HG02973 (cell line): ENCODE data around the gene MVD.

Experiments used
- ATAC-seq: cut with Tn5 transposase; IDR thresholded peaks from one replicate; pipeline ENCODE4 v1.9.1; 2021; ENCODE audit warnings: moderate library complexity; ENCODE audit not compliant: unreplicated experiment

The MVD gene

DNA sequence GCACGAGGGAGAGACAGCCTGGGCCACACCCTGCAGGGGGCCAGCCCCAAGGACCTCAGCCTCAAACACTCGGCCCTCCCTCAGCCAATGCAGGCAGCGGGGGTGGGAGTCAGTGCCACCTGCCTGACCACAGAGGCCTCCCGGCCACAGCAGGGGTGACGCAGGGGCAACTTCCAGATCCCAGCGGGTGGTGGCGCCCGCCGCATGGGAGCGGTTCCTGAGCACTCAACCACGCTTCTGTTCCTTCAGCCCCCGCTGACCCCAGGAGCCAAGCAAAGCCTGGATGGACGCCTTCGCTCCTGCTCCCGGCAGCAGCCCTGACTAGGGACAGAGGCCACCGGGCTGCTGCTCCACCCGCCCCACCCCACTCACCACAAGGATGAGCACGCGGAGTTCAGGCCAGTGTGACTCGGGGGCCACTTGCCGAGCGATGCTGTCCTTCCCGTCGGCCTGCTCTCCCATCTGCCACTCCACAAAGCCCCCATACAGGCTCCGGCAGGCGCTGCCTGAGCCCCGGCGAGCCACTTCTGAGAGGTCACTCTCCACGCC, 7.1 kb downstream of the MVD start:
- no peak for ATAC-seq

DNA sequence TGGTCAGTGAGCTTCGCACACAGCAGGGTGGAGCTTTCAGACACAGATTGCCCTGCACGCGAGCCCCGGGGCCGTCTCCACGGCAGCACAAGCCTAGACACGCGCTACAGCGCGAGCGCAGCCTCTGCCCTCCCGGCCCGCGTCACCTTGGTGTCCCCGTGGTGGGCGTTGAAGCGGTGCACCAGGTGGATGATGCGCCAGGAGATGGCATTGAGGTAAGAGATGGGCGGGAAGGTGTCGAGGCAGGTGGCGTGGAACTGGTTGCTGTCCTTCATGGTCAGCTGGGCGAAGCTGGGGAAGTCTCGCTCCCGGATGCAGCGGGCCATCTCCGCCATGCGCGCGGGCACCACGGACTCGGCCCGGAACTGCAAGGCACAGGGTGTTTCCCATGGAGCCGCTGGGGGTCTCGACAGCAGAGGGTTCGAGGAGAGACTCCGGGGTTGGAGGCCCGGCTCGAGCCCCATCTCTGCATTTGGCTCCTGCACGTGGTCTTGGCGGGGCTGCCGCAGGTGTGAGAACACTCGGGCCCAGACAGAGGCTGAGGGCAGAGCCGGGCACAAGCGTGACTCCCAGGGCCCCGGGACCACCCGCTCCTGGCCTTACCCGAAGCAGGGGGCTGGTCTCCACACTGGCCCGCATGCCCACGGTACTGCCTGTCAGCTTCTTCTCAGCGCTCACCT, 7.7 kb downstream of the MVD start:
- ATAC-seq = no peak

DNA sequence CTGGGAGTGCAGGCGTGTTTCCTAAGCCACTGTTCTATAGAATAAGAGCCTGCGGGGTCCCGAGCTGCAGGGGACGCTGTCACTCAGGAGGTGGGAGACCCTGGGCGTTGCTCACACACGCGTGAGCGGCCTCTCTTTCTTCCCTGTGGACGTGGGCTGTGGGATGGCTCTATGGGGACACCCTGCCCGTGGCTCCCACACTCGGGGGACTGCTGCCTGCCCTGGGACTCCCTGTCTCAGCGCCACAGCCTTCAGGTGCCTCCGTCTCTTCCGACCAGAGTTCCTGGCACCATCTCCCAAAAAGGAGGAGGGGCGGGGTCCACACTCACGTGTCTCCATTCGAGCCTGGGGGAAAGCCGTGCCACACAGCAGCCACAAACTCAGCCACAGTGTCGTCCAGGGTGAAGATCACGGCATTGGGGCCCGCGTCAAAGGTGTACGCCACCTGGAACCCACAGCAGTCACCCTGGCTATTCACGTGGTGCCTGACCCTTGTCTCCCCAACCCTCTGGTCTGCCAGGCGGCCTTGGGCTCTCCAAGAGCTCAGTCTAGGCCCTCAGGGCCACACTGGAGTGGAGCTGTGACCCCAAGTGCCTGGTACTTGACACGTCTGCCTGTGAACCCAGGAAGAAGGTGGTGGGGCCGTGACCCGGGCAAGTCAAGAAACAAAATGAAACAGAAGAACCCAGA, 8.4 kb downstream of the MVD start:
- ATAC-seq = no peak

DNA sequence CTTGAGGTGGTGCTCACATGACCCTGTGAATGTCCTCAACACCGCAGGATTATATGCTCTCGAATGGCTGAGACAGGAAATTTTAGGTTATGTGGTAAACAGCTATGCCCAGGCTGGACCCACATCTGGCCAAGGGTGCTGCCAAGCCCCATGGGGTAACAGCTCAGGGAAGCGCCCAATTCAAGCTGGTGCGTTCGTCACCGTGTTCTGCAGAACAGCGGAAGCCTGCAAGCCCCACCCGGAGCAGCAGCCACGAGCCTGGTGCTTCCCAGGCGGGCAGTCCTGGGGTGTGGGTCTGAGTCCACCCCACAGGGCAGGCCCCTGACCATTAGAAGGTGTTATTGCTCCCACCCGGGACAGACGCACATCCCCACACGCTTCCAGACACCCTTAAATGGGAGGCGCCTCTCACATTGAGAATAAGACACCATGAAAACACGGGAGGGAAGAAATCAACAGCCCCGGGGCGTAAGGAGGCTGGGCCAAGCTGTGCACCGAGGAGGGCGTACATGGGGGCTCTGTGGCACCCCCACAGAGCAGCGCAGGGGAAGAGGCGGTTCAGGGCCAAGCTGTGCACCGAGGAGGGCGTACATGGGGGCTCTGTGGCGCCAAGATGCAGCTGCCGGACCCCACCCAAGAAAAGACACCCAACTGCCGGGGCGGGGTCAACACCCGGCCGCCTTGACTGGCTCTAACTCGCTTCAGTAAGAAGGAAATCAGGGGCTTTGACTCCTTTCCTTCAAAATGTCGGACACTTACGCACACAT, 9.1 kb downstream of the MVD start:
- ATAC-seq = no peak

DNA sequence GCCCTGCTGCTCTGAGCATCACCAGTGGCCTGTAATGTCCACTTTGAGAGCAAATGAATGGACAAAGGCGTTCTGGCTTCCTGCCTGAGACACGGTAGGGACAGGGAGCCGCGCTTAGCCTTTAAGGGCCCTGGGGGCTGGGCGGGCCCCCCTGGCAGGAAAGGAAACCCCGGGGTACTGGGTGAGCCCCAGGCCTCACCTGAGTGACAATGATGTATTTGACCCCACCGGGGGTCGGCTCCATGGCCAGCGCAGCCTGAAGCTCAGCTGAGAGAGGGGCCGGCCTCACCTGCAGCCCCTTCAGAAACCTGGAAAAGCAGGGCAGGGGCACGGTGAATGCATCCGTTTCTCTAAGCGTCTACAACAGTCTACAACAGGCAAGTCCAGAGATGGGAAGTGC, 9.8 kb downstream of the MVD start:
- ATAC-seq = no peak

DNA sequence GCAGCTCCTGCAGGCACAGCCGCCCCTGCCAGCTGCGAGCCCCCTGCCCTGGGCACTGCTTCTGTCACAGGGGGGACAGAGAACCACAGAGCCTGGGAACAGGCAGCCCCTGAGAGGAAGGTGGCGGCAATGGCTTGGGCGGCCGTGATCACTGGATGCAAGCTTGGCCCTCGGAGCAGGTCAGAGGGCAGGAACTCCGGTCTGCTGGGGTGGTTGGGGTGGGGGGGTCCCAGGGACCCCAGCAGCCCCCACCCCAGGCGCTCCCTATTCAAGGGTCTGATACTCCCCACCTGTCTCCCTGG, 10.2 kb downstream of the MVD start:
- ATAC-seq = no peak

DNA sequence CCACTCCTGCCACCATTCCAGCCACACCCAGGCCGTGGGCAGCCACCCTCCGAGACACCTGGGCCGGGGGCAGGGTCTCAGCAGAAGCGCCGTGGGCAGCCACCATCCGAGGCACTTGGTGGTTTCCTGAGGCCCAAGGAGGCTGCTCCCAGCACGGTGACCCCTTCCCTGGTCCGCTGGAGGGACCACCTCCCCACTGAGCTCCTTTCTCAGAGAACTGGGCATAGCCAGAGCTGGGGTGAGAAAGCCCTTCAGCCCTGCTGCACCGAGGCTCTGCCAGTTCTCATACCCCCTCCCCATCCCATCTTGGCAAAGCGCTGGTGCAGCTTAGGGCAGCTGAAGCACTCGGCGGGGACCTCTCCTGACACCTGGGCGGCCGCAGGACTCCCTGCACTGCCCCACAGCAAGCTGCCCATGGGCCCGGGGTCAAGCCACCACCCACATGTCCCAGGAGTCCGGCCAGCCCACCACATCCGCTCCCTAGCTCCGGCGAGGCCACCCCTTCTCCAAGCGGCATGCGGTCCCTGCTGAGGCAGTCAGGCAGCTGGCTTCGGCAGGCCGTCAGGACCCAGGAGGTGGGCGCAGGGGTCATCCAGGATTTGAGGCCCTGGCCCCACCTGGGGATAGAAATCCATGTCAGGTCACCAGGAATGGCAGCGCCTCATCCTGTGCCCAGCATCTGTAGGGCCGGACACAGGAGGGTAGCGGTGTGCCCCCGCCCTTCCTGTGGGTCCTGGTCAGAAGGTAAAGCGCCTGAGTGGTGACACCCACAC, 10.7 kb downstream of the MVD start:
- ATAC-seq = no peak

DNA sequence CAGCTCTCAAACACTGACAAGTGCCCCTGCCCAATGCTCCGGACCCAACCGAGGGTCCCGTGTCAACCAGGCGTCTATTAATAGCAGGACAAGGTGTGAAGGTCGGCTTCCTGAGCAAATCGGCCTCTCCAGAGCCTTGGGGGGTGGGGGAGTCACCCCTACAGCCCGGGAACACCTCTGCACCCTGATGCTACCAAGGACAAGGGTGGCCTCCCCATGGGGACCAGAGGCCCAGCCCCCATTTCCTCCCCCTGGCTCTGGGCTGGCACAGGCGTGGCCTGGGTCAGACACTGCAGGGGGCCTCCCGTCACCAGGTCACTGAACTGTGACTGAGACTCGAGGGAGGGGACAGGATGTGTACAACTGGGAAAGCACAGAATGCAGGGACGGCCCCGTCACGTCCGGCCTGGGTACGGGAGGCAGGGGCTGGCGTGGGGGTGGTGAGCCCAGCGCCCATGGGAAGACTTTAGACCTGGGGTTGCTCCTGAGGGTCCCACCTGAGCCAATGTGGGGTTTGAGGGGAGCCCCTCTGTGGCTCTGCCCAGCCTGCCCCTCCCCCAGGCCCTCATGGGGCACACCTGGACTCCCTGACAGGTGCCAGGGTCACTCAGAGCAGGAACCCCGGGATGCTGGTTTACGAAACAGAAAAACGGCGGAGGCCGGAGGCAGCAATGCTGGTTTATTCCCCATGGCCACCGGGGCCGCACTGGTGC, 11.5 kb downstream of the MVD start:
- ATAC-seq = peak; percentile 70

DNA sequence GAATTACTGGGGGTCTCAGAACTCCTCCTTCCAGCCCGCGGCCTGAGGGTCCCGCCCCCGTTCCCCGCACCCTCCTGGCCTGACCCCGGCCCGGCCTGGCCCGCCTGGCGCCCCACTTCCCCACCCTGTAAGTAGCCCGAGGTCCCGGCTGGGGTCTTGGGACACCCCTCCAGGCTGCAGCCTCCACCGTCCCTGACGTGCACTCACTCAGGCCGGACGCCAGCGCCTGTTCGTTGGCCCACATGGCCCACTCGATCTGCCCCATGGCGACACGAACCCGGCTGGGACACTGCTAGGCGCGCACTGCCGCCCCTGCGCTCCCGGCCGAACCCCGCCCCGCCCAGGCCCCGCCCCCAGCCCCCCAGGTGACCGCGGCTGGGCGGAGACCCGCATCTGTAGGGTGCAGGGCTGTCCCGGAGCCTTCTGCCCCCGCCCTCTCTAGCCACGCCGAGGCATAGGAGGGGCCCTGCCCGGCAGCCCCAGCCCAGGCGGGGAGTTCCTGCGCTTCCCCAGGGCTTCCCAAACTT, 12.1 kb downstream of the MVD start, which contains the start of gene CYBA:
TSS of gene CYBA (minus strand) at position 305 of the 527 bp plus-strand sequence. CDS start at position 265, 40 bp downstream.
- peak; percentile 63 for ATAC-seq

DNA sequence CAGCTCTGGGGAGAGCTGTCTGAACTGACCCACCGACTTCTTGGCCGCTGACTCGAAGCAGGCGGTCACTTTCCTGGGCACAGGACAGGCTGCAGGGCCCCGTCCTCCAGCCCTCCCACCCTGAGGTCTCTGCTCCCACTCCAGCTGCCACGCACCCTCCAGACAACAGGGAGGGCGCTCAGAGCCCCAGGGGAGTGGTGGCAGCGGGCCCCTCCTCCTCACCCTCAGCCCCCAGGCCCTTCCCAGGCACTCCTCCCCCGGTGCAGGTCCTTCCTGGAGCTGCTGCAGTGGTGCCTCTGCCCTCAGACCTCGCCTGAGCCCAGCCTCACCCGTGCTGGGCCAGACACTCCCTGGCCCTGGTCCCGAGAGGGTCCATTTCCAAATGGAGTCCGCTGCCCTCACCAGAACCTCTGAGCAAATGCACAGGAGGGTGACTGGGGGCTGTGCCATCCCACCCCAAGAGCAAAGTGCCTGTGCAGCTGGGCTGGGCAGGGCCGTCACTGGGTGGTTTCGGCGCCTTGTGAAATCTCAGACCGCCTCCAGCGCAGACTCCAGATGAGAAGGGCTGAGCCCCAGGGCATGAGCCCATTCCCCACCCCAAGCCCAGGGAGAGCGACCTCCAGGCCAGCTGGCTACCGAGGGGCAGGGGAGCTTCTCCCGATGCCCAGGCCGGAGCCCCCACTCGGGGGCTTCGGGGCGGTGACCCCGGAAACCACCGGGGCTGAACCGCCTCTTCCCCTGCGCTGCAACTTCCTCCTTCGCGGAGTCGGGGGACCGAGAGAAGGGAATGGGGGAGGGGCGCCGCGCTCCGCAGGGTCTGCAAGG, 12.8 kb downstream of the MVD start:
- no peak for ATAC-seq

DNA sequence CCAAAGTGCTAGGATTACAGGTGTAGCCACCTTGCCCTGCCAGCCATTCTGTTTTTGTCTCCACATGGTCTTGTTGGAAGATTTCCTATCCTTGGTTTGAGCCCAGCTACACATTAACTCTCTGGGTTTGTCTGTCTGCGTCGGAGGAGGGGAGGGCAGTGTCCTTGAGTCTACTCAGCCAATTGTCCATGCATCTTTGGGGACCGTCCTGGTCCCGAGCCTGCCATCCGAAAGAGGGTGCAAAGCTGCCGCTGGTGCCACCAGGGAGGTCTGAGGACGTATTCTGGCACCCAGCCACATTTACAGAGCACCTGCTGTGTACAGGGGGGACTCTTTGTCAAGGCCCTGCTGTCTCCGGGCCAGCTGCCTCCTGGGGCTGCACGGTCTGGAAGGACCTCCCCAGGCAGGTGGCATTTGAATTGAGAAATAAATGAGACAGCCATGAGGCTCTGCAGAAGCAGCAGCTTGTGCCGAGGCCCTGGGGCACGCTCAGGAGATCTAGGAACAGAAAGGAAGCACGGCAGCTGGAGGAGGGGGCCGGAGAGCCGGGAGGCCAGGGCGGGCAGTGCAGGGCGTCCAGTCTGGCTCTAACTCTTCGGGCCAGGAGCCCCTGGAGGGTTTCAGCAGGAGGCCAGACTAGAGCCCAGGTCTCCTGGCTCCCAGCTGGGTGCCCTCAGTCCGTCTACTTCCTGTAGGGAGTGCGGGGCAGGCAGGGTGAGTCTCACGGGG, 13.5 kb downstream of the MVD start:
- no peak for ATAC-seq

DNA sequence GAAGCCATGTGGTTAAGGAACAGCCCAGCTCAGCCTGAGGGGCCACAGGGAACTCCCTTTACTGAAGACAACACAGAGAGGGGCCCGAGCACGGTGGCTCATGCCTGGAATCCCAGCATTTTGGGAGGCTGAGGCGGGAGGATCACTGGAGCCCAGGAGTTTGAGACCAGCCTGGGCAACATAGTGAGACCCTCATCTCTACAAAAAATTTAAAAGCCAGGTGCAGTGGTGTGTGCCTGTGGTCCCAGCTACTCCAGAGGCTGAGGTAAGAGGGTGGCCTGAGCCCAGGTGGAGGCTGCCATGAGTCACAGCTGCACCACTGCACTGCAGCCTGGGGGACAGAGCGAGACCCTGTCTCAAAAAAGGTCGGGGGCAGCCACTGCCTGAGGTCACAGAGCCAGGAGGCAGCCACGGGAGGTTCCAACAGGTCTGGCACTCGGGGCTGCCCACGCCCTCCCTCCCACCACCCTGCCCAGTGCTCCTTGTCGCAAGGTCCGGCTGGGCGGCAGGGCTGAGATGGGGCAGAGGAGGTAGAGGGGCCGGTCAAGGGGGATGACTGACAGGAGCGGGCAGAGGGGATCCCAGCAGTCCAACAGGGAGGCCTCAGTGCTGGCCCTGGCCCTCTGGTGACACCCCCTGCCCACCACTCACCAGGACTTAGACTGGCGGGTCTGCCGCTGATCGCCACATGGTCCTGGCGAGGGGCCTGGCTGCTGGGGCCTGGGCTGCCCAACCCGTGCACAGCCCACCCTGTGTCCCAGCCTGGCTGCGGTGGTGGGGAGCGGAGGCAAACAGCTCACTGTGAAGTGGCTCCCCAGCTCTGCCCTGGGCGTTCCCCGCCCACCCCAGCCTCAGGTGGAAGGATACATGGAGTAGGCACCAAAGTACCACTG, 15.5 kb downstream of the MVD start:
- ATAC-seq = no peak

DNA sequence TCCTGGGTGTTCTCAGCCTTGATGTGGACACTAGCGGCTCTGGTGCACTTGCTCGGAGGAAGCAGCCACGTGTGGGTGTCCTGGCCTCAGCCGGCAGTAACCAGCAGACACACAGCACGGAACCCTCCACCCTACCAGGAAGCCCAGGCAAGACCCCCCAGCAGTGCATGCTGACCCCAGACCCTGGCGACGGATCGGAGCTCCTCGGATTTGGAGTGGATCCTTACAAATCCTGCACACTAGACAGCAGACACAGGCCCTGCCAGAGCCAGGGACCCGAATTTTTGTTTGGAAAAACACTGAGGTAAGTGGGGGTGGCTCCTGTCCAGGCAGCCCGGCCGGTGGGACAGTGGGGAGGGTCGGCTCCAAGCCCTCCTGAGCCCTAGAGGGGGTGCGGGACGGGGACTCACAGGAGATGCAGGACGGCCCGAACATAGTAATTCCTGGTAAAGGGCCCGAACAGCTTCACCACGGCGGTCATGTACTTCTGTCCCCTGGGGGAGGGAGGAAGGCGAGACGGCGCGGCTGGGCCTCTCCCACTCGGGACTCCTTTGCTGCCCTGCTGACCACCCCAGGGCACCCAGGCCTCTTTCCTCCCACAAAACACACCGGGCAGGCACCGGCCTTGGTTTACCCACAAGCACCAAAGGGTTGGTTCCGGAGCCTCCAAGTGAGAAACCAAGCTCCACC, 16.4 kb downstream of the MVD start:
- no peak for ATAC-seq

DNA sequence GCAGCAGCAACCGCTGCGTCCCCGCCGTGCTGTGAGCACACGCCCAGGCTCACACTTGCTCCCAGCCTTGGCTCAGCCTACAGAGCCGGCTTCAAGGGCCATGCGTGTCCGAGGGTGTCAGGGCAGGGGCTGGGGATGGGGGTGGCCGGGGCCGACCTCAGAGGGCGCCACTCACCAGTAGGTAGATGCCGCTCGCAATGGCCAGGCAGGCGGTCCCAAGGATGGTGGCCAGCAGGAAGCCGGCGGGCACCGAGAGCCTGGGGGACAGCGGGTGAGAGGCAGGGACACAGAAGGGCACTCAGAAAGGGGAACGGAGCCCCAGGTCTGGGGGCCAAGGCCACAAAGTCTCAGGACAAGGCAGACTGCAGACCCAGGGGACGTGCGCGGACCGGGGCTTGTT, 16.9 kb downstream of the MVD start:
- no peak for ATAC-seq

DNA sequence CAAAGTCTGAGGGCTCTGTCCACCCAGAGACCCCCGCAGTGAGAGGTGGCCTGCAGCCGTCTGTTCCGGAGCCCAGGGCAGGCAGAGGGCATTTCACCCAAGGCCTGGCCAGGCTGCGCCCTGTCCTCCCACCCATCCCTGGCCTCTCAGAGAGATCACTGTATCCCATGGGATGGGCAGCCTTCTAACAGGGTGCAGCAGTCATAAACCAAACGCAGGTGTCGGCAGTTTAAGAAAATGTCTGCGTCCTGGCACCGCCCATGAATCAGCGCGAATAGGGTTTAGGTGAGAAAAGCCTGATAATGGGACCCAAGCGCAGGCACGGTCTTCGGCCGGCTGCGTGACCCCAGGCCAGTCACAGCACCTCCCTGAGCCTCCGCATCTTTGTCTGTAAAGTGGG, 17.4 kb downstream of the MVD start:
- ATAC-seq = no peak

DNA sequence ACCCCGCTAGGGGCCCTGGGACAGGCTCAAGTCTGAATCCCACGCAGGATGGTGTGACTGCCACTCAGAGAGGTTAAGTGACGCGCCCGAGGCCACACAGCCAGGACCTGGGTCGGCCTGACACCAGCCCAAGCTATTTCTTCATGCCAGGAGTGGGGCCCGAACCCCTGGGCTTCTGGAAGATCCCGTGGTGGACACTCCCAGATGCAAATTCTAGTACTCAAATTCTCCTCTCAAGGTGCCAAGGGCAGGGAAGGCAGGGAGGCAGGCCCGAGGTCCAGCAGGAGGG, 19.3 kb downstream of the MVD start:
- no peak for ATAC-seq

DNA sequence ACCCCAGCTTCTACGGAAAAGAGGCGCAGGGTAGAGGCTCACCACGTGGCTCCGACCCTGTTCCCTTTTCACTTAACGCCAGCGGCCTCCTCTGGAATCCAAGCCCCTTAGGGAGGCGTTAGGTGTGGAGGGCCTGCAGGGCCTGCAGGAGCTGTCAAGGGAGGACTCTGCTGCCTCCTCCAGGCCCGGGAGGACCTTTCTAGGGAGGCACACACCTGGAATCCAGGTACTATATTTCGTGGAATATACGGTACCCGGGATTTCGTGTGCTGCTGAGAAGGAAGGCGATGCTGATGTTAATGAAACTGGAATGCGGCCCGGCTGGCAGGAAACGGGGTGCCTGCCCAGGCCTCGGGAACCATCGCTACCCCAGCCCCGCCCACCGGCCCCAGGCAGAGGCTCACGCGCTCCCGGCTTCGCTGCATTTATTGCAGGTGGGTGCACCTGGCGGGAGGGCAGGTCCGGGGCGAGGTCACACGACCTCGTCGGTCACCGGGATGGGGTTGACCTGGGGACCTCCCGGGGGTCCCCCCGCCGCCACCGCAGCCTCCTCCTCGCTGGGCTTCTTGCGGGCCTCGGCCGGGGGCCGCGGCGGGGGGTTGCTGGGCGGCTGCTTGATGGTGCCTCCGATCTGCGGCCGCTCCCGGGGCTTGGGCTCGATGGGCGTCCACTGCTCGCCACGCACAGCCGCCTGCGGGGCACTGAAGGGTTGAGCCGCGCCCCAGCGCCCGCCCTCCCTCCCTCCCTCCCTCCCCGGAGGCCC, 19.8 kb downstream of the MVD start:
- no peak for ATAC-seq
